ENCODE measurements around the gene CAV3.

DNA sequence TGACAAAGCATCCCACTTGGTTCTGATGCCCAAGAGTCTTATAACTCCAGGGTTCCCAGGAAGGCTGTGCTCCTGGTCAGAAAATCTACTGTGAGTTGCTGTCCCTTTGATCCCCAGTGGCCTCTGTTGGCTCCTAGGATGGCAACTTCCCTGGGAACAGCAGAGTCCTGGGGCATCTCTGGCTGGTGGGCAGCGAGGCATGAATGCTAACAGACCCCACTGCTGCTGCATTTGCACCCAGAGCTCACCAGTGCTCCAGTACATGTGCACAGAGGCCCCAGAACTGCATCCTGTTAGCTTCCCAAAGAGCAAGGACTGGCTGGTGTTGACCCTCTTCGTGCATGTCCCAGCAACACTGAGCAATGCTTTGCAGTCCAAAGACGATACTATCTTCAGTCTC lies 15.7 kb downstream of the CAV3 start:
- TF ChIP-seq, protein P1, sequence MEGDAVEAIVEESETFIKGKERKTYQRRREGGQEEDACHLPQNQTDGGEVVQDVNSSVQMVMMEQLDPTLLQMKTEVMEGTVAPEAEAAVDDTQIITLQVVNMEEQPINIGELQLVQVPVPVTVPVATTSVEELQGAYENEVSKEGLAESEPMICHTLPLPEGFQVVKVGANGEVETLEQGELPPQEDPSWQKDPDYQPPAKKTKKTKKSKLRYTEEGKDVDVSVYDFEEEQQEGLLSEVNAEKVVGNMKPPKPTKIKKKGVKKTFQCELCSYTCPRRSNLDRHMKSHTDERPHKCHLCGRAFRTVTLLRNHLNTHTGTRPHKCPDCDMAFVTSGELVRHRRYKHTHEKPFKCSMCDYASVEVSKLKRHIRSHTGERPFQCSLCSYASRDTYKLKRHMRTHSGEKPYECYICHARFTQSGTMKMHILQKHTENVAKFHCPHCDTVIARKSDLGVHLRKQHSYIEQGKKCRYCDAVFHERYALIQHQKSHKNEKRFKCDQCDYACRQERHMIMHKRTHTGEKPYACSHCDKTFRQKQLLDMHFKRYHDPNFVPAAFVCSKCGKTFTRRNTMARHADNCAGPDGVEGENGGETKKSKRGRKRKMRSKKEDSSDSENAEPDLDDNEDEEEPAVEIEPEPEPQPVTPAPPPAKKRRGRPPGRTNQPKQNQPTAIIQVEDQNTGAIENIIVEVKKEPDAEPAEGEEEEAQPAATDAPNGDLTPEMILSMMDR (IDR thresholded peaks at IDR 0.05), result no peak
- no peak for TF ChIP-seq POLR2A (IDR thresholded peaks at IDR 0.05)
